HG02884 (cell line): ENCODE results near the gene SYT13.

Source experiments
- ATAC-seq: cut with Tn5 transposase; IDR thresholded peaks from one replicate; pipeline ENCODE4 v1.9.1; 2021; ENCODE audit warnings: mild to moderate bottlenecking, moderate library complexity; ENCODE audit not compliant: unreplicated experiment

Gene SYT13

DNA sequence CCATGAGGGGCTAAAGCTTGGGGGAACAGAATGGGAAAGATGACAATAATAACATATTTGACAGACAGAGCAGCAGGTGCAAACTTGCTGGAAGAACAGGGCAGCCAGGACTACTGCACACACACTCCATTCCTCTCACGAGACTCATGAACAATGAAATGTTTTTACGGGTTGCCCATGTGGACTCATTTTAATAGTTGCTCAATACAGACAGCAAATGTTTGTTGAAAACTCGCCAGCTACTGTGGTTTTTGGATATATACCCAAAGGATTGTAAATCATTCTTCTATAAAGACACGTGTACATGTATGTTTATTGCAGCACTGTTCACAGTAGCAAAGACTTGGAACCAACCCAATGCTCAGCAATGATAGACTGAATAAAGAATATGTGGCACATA lies 10.3 kb downstream of the SYT13 start:
- no peak for ATAC-seq

DNA sequence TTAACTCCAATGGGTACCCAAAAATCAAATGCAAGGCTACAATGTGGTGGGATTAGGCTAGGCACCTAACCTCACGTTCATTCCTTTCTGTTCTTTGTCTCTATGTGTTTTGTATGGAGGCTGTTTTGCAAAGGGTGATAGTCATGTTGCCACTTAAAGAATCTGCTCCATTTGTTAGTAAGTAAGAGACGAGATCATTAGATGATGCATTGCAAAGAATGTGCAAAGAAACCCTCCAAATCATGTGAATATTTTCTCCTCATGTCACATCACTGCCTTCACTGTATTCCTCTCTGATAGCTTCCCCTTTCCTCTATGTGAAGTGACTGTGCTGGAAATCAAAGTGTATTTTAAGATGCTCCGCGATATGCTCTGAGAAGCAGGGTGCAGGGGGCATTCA lies 11.9 kb downstream of the SYT13 start:
- ATAC-seq, result no peak

DNA sequence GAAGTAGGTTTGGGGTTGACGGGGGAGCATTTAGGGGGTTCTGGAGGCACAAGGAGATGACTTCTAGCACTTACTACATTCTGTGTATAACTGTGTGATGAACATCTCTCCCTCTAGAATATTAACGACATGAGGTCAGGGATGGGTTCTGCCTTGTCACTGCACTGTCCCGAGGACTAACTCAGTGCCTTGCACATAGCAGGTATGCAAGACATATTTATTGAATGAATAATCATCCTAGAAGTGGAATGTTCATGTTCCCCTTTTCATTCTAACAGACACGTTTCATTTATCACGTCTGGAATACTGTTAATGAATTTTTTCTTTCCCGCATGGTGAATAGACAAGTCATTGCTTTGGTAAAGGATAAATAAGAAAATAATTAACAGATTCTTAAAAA lies 12.6 kb downstream of the SYT13 start:
- no peak for ATAC-seq

DNA sequence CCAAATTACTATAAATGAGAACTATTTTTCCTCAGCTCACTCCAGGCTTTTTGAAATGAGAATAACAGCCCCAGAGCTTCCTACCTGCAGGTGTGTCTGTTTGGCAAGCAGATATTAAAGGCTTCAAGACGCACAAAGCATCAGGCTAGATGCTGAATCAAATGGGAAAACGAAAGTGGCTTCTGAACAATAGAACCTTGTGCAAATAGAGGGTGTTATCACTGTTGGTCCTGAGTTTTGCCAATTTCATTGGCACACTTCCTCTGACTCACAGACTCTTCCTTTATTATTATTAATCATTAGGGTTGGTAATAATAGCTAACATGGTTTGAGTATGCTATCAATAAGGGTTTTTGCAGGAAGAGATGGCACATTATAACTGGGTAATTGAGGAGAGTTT lies 13.4 kb downstream of the SYT13 start:
- ATAC-seq, result no peak

DNA sequence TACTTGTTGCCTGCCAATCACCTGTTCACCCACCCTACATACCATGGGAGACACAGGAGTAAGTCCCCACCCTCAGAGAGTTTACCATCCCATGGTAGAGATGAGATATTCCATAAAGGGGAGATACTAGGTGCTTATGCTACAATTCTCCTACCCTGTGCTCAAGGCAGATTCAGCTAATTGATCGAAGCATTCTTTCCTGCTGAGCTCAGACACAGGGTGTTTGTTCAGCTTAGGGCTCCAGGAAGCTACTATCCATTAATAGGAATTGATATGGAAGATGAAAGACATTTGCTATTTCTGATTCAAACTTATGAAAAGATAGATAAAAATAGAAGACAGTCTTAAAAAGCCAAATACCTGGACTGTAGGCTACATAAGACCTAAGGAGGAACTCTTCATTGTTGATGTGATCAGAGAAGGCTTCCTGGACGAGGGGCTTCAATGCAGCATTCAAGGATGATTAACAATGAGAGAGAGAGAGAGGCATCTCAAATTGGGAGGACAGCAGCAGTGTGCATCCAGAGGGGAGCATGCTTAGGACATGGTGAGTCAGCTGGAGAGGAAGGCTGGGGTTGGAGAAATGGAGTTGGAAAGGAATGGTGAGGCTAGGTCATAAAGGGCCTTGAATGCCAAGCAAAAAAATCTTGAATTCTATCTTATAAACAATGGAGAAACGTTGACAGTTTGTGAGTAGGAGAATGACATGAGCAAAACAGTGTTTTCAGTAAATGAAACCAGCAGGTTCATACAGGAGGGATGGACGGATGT lies 15.0 kb downstream of the SYT13 start:
- no peak for ATAC-seq

DNA sequence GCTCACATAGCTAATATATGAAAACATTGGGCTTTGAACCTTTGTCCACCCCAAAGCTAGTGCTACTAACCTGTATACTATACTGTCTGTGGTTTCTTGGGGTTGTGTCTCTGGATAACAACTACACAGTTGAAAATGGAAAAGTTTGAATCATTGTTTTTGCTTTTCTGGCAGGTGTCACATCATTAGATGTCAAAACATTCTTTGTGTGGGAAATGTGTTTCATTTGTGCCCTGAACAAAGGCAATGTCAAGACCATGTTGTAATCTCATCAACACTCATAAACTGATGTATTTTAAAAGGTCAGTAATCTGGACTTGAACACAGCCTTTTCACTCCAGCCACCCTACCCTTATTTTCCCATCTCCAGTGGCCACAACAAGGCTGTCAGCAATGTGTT lies 16.5 kb downstream of the SYT13 start:
- no peak for ATAC-seq

DNA sequence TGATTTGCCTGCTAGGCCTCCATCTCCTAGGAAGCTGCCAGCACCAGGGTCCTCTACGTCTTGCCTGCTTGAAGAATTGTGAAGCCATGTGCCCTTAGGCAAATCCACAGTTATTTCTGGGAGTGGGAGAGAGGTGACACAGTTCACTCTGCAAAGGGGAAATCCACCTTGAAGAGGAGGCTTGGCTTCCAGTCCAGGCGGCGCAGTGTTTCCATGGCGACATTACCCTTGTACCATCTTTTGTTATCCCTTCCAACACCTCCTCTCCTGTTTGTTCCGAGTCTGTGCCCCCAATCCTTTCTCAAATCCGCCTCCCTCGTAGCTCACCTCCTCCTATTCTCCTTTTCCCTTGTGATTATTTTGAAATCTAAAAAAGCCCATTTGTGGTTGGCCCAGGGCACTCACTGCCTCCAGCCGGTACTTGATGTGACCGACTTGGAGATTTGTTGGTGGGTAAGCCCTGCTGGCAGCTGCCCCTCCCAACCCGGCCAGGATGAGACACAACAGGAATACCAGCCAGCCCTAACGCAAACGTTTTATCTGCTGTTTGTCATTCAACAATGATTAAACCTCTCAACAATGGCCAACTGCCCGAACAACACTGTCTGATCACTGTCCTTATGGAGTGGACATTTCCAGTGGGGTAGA lies 18.4 kb downstream of the SYT13 start:
- ATAC-seq, result no peak

DNA sequence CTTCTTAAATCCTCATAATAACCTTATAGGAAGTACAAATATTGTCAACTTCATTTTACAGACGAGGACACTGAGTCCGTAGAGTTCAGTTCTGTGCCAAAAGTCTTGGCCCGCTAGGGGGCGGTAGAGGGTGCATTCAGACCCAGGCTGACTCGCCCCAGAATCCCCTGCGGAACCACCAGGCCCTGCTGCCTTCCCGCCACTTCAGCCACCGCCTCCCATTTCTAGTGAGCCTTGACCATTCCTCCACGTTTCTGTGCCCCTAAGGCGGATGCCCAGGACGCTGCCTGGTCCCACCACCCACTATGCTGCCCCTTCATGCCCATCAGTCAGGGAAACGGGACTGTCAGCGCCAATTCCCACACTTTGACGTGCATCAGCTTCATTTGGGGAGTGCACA lies 19.1 kb downstream of the SYT13 start:
- ATAC-seq, result no peak

DNA sequence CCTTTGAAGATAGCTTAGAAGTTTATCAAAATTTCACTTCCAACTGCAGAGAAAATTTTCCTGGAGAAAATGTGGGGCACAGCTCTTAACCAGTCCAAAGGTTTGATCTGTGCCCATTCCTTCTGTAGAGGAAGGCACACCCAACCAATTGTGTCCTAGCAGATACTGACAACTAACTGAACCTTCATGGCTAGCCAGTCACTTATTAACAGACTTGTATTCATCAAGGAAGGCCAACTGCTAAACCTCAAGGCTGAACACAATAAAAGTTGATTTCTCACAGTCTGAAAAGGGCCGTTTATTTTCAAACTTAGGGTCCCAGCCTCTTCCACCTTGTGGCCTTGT lies 19.5 kb downstream of the SYT13 start:
- ATAC-seq, result no peak

DNA sequence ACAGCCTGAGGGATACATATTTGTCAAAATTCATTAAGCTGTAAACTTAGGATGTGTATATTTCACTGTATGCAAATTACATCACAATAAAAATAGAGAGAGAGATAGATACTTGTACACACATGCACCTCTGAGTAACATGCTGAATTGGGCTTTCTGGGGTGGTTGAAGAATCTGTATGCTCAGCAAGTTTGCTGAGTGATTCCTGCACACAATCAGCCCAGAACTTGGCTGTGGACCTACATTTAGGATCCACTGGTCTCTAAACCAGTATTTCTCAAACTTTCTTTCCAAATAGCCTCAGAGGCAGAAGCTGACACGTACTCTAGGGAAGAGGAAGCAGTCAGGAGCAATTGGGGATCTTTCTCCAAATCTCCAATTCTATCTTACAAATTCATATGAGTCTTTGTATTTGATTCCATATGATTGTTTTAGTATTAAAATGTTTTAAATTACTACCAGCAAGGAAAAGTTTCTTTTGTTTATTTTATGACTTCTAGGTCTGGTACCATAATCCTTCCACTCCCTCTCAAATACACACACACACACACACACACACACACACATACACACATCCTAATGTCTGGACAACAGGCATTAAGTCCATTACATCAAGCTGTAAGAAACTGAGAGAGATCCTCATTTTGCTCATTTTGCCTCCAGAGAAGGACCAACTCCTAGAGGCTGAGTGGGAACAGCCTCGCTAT lies 20.0 kb downstream of the SYT13 start:
- ATAC-seq, result no peak

DNA sequence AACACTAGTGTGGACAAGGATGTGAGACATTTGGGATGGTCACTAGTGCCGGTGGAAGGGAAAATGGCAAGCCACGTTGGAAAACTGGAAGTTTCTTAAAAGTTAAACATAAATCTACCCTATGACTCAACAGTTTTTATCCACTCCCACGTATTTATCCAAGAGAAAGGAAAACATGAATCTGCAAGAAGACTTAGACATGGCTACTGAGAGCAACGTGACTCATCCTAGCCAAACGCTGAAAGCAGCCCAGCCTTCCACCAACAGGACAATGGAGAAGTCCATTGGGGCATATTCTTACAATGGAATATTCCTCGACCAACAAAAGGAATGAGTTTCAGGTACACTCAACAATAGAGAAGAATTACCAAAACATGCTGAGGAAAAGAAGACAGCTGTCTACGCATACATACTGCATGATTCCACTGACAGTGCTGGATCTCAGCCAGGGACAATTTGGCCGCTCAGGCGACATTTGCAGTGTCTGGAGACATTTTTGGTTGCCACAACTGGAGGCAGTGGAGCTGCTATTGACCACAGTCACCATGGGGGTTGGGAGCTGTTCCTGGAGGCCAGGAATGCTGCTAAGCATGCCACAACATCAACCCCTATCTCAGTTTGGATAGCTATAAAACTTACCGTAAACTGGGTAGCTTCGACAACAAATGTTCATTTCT lies 21.2 kb downstream of the SYT13 start:
- ATAC-seq, result no peak

DNA sequence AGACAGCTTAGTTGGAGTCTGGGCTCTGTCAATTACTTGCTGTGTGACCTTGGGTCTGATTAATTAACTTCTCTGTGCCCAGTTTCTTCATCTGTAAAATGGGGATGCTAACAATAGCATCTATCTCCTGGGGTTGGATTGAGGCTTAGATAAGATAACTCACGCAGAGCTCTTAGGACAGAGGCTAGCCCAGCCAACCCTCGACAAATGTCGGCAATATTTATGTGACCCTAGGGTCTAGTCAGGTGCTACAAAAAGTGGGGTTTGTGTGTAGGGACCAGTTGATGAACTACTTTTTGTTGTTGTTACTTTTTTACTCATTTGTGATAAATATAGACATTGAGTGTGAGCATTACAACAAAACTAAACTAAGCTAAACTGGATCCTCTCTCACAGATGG lies 22.4 kb downstream of the SYT13 start:
- no peak for ATAC-seq

DNA sequence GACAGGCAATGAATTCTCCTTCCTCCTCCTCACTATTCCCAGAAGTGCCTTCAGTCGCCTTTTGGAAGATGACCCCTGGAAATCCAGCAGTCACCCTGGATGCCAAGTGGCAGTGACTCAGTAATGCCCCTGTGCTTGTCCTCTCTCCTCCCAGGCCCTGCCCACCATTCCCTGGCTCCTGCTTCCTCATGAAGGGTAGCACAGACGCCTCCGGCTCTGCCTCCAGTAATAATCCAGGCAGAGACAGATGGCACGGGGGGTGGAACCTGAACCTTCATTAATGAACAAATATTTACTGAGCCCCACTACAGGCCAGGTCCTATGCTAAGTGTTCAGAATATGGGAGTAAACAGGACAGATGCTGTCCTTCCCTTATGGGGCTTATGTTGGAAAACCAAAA lies 23.2 kb downstream of the SYT13 start:
- no peak for ATAC-seq

DNA sequence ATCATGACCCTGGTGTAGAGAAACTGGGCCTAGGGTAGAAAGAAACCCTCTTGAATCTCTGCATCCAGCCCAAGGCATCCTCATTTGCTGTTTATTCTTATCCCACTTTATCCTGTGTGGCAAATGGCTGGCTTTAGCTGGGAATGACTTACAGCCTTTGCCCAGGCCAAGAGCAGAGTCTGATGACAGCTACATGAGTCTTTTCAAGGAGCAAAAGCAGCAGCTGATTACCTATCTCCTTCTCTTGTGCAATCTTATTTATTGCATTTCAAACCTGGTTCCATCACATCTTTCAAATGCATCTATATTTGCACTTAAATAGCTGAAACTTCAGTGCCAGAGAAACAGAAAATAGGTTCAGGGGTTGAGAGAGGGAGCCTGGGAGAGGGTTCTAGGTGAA lies 26.1 kb downstream of the SYT13 start:
- ATAC-seq, result no peak

DNA sequence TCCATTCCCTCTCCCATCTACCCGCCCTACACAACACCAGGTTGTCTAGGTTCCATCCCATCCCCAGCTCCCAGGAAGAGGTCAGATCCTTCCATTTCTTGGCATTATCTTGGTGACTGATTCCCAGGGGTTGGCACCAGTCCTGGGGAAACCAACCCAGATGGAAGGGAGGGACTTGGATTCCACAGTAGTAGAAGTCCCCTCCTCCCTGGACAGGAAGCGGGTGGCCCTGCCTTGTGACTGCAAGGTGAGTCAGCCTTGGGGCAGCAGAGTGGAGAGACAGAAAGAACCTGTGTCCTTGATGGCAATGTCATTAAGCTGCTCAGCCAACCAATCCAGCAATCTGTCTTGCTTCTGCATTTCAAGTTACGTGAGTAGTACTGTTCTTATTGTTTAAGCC lies 26.5 kb downstream of the SYT13 start:
- no peak for ATAC-seq

DNA sequence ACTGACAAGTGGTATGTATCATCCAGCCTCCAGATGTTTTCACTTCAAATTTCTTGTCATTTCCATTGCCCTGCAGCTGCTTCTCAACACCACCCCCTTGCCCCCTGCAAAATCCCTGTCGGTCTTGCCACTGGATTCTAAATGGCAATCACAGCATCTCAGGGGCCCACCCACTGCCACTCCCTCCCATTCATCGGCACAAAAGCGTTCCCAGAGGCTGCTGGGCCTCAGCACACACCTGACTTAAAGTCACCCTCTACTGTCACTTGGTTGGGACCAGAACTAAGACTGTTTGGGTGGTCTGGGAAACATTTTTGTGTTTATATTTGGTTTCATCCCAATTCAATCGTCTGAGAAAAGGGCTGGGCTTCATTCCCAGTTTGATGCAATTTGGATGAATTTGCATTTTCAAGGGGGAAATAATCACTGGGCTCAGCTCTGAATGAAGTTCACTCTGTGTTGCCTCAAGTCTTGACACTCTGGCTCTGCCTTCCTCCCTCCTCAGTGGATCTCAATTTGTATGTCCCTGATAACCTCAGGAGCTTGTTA lies 27.1 kb downstream of the SYT13 start:
- ATAC-seq, result no peak

DNA sequence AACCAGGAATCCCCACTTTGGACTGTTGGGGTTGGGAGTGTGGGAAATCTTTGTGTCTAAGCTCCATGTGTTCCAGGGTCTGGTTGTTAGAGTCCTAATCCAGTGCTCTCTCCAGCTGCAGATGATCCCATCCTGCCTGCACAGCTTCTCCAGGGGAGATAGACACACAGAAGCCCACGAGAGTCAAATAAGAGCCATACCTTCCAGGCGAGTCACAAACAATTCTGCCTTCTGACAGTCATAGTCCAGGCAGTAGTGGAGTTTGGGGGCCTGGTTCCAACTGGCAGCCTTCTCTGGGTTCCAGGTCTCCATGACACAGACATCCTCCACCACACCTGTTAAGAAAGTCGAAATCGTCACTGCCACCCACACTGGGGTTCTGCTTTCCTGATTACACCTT lies 32.1 kb downstream of the SYT13 start:
- no peak for ATAC-seq

DNA sequence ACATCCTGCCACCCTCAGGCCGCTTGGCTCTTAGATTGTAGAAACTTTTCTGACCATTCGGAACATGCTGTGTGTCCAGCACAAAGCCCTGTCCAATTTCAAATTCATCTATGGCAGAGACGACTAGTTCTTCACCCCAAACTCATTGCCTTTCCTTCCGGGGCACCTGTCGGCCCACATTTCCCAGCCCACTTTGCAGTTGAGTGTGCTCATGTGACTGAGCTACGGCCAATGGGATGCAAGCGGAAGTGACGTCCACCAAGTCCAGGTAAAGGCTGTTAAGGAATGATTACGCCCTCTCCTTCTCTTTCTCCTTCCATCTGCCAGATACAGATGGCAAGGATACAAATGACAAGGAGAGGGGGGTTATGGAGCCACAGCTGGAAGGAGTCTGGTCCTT lies 32.5 kb downstream of the SYT13 start:
- ATAC-seq, result no peak

DNA sequence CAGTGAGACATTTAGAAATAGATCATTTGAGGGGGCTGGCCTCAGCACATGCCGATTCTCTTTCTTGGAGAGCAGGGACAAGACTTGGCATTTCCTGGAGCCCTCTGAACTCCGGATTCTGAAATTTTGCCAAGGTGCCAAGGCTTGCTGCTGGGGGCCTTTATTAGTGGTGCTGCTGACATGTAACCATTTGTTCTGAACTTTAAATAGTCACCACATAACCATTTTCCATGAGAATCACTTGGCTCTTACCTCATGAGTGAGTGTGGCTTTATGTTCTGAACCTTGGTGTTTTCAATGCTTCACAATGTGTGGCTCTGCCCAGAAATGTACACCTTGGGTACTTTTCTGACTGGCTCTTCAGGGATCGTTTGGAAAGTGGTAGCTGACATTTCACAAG lies 33.3 kb downstream of the SYT13 start:
- no peak for ATAC-seq

DNA sequence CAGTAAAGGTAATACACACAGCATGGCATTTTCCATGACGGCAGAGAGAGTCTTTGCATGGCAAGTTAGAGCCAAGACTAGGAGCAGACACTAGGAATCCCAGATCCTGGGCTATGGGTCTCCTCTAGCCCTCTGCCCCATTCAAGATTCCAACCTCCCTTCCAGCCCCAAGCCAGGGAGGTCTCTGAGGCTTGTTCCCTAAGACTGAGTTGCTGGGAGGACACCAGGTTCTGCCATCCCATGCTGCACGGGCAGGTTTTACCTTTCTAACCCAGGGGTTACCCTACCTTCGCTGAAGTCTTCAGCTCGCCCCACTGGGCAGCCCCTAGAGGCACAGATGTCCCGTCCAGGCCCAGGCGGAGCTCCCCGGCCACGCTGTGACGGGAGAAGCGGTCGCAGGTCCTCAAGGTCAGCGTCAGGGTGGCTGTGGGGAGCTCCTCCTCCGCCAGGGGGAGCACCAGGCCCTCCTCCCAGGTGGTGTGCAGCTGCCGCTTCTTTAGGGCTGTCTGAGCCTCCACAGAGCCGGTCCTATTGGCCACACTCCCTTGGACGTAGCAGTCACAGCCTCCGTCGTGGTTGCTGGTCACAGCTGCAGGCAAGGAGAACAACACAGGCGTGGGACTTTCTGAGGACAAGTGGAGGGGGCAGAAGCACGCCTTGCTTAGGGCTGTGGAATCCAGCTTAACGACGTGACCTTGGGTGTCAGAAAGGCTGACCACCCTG lies 33.8 kb downstream of the SYT13 start:
- no peak for ATAC-seq
